ENCODE data around the gene CAPS. TPM values are rescaled to one million over a fixed set of nuclear protein-coding genes. Genes with fewer than 3 reads are reported as not detected.
A peak's percentile ranks its signal among the peaks of the same experiment; 100 is the strongest.

Gene CAPS
- total RNA-seq (ENCODE audit: unreplicated experiment) = 9.3 TPM
- long read RNA-seq, partial matches to known transcripts = 1 of 4 reads
- long read RNA-seq, other reads (novel, unspliced or antisense) = 2 of 4 reads

- no peak within 1 kb of the TSS for H3K27ac Mint-ChIP-seq (ENCODE audit: unreplicated experiment)
- no peaks in the 10 kb centered on the region for H3K4me1 Mint-ChIP-seq (ENCODE audit: unreplicated experiment)
- no peak for DNase-seq (ENCODE audit: low spot score)
- TF ChIP-seq CTCF (IDR thresholded peaks at IDR 0.05; ENCODE audit: unreplicated experiment) = no peak
- peaks cover 10% of the 10 kb centered on the region for H3K27me3 Mint-ChIP-seq (ENCODE audit: unreplicated experiment)
- H3K4me3 Mint-ChIP-seq (ENCODE audit: unreplicated experiment) = no peak within 1 kb of the TSS
- peaks cover 4% of the 10 kb centered on the region for H3K36me3 Mint-ChIP-seq (ENCODE audit: low read depth, unreplicated experiment)
- H3K9me3 Mint-ChIP-seq (ENCODE audit: unreplicated experiment) = no peaks in the 10 kb centered on the region
Observed at GRCh38 chr19:5913739-5914357, at the start of gene CAPS. CAPS (plus strand) TSS chr19:5914254; CDS start chr19:5914407, 153 bp downstream.

GRCh38 chr19:5864725-5865486, 49.1 kb upstream of the CAPS start:
- Mint-ChIP-seq H3K4me3 (ENCODE audit: unreplicated experiment) (no peak overlapping the region), H3K27me3 (ENCODE audit: unreplicated experiment) (peaks cover 15% of the 10 kb centered on the region), H3K36me3 (ENCODE audit: low read depth, unreplicated experiment) (no peaks in the 10 kb centered on the region), H3K4me1 (ENCODE audit: unreplicated experiment) (no peaks in the 10 kb centered on the region), H3K9me3 (ENCODE audit: unreplicated experiment) (no peaks in the 10 kb centered on the region), H3K27ac (ENCODE audit: unreplicated experiment) (no peak overlapping the region)
- peak; percentile 48 for TF ChIP-seq CTCF (IDR thresholded peaks at IDR 0.05; ENCODE audit: unreplicated experiment)
- no peak for DNase-seq (ENCODE audit: low spot score)

- no peak for TF ChIP-seq CTCF (IDR thresholded peaks at IDR 0.05; ENCODE audit: unreplicated experiment)
- H3K4me3 Mint-ChIP-seq (ENCODE audit: unreplicated experiment) = no peak overlapping the region
- H3K9me3 Mint-ChIP-seq (ENCODE audit: unreplicated experiment) = no peaks in the 10 kb centered on the region
- H3K27me3 Mint-ChIP-seq (ENCODE audit: unreplicated experiment) = peaks cover 16% of the 10 kb centered on the region
- no peak for DNase-seq (ENCODE audit: low spot score)
- H3K4me1 Mint-ChIP-seq (ENCODE audit: unreplicated experiment) = no peaks in the 10 kb centered on the region
- no peak overlapping the region for H3K27ac Mint-ChIP-seq (ENCODE audit: unreplicated experiment)
- H3K36me3 Mint-ChIP-seq (ENCODE audit: low read depth, unreplicated experiment) = no peaks in the 10 kb centered on the region
Observed at GRCh38 chr19:5865772-5866171, 48.3 kb upstream of the CAPS start.

GRCh38 chr19:5867201-5868136, 46.6 kb upstream of the CAPS start:
- TF ChIP-seq CTCF (IDR thresholded peaks at IDR 0.05; ENCODE audit: unreplicated experiment) = no peak
- Mint-ChIP-seq H3K27ac (ENCODE audit: unreplicated experiment) (no peak overlapping the region), H3K9me3 (ENCODE audit: unreplicated experiment) (no peaks in the 10 kb centered on the region), H3K36me3 (ENCODE audit: low read depth, unreplicated experiment) (no peaks in the 10 kb centered on the region), H3K4me1 (ENCODE audit: unreplicated experiment) (no peaks in the 10 kb centered on the region), H3K27me3 (ENCODE audit: unreplicated experiment) (peaks cover 17% of the 10 kb centered on the region), H3K4me3 (ENCODE audit: unreplicated experiment) (no peak overlapping the region)
- no peak for DNase-seq (ENCODE audit: low spot score)

Measured in endothelial cell (in vitro differentiated cells).